ENCODE measurements around the gene LPP. TPM values are rescaled to one million over a fixed set of nuclear protein-coding genes. Genes with fewer than 3 reads are reported as not detected.

The LPP gene
- total RNA-seq, 1 donor from 2014 or later: 93.9 TPM

- DNase-seq (ENCODE audit: low read depth): no peak
- TF ChIP-seq CTCF (conservative IDR thresholded peaks at IDR 0.05; ENCODE audit: low read depth, low read length): no peak
- H3K4me3 ChIP-seq (ENCODE audit: low read depth, low read length): no peak overlapping the region
Measured at GRCh38 chr3:188908002-188908850, 754.3 kb downstream of the LPP start.

GRCh38 chr3:188911026-188911850, 757.3 kb downstream of the LPP start:
- TF ChIP-seq CTCF (conservative IDR thresholded peaks at IDR 0.05; ENCODE audit: low read depth, low read length): no peak
- no peak for DNase-seq (ENCODE audit: low read depth)
- no peak overlapping the region for H3K4me3 ChIP-seq (ENCODE audit: low read depth, low read length)

- TF ChIP-seq CTCF (conservative IDR thresholded peaks at IDR 0.05; ENCODE audit: low read depth, low read length): no peak
- no peak for DNase-seq (ENCODE audit: low read depth)
- no peak overlapping the region for H3K4me3 ChIP-seq (ENCODE audit: low read depth, low read length)
Measured at GRCh38 chr3:188913084-188913483, 759.1 kb downstream of the LPP start.

GRCh38 chr3:188914552-188914951, 760.6 kb downstream of the LPP start:
- TF ChIP-seq CTCF (conservative IDR thresholded peaks at IDR 0.05; ENCODE audit: low read depth, low read length): no peak
- DNase-seq (ENCODE audit: low read depth): no peak
- H3K4me3 ChIP-seq (ENCODE audit: low read depth, low read length): no peak overlapping the region

GRCh38 chr3:188915127-188915526, 761.2 kb downstream of the LPP start:
- TF ChIP-seq CTCF (conservative IDR thresholded peaks at IDR 0.05; ENCODE audit: low read depth, low read length): no peak
- no peak overlapping the region for H3K4me3 ChIP-seq (ENCODE audit: low read depth, low read length)
- DNase-seq (ENCODE audit: low read depth): no peak

GRCh38 chr3:188916934-188917401, 763.0 kb downstream of the LPP start:
- TF ChIP-seq CTCF (conservative IDR thresholded peaks at IDR 0.05; ENCODE audit: low read depth, low read length): no peak
- no peak overlapping the region for H3K4me3 ChIP-seq (ENCODE audit: low read depth, low read length)
- no peak for DNase-seq (ENCODE audit: low read depth)
